GM19463 (cell line): Measurements from ENCODE around the gene MAP6.

Source experiments
- ATAC-seq: cut with Tn5 transposase; IDR thresholded peaks from one replicate; pipeline ENCODE4 v1.9.1; 2021; ENCODE audit warnings: mild to moderate bottlenecking, moderate library complexity; ENCODE audit not compliant: unreplicated experiment

The MAP6 gene

DNA sequence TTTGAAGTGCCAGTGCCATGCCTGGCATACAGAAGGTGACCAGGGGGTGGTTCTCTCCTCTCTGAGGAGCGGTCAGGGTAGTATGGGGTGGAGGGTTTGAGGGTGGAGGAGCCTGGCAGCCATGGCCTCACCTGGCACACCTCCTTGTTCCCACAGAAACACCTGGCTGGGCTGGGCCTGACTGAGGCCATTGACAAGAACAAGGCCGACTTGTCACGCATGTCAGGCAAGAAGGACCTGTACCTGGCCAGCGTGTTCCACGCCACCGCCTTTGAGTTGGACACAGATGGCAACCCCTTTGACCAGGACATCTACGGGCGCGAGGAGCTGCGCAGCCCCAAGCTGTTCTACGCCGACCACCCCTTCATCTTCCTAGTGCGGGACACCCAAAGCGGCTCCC, 97.2 kb downstream of the MAP6 start:
- no peak for ATAC-seq

DNA sequence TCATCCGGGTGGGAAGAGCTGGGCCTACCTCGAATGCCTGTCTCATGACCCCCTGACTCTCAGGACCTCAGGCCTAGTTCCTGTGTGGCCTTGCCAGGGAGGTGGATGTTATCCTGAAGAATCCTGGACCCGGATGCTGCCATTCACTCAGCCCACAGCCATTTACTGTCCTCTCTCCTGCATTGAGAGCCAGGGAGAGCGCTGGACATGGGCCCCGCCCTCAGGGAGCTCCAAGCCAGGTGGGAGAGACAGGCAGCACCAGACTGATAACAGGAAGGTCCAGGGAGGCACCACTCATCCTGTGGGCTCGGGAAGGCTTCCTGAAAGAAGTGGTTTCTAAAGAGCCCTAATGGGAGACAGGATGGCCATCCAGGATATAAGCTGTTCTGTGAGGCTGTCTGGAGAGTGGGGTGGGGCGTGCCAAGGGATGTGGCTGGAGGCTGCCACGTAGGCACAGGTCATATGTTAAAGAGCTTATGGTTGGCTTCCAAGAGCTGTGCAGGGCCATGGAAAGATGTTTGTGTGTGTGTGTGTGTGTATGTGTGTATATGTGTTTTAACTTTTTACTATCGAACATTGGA, 98.2 kb downstream of the MAP6 start:
- ATAC-seq = no peak

GRCh38 chr11:75568616-75569219, 100.1 kb downstream of the MAP6 start:
- no peak for ATAC-seq

GRCh38 chr11:75567971-75568370, 100.9 kb downstream of the MAP6 start:
- ATAC-seq = no peak

DNA sequence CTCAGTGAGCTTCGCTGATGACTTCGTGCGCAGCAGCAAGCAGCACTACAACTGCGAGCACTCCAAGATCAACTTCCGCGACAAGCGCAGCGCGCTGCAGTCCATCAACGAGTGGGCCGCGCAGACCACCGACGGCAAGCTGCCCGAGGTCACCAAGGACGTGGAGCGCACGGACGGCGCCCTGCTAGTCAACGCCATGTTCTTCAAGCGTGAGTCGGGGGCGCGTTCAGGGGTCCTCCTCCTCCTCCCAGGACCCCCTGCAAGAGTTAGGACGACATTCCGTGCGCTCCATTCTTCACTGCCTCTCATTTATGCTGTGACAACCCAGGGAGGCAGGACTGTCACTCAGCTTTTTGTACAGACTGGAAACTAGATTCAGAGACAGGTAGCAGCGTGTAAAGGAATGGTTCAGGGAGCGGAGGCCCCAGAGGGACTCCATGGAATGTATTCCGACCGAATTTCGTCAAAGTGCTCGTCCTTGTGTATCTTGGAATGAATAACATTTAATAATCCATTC, 102.0 kb downstream of the MAP6 start:
- ATAC-seq = no peak

DNA sequence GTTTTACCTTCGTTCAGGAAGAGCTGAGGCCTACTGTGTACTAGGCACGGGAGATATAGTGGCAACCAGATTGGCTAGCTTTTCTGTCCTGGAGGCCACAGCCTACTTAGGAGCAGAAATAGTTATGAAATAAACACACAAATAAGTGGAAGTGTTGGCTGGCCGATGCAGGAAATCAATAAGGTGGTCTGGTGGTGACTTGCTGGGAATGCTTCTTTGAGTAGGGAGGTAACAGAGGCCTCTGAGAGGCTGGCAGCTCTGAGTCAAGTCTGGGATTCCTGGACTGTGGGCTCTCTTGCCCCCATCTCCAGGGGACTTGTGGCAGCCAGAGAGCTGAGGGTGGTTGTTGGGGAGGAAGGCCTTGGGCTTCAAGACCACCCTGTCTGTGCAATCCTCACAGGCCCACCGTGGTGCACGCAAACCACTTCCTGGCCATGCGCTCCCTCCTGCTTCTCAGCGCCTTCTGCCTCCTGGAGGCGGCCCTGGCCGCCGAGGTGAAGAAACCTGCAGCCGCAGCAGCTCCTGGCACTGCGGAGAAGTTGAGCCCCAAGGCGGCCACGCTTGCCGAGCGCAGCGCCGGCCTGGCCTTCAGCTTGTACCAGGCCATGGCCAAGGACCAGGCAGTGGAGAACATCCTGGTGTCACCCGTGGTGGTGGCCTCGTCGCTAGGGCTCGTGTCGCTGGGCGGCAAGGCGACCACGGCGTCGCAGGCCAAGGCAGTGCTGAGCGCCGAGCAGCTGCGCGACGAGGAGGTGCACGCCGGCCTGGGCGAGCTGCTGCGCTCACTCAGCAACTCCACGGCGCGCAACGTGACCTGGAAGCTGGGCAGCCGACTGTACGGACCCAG, 102.7 kb downstream of the MAP6 start:
- no peak for ATAC-seq

DNA sequence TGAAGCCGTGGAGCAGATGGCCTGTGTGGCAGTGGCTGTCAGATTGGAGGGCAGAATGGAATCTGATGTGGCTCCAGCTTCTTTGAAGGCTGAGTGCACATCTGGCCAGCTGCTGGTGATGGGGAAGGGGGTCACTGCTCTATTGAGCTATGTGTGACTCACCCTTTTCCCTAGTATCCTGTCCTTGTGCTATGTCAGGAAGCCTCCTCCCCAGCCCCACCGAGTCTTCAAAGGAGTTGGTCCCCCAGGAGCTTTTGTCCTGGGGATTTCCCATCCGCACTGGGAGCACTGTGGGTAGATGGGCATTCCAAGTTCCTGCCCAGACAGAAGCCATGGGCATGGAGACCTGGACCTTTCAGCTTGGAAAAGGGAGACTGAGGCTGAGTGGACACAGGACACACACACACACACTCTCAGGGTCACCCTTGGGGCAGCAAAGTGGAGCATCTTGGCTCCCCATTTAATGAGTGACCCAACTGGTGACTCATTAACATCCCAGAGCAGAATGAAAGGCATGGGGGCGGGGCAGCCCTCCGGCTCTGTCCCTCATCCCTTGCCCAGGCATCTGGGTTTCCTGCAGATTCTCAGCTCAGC, 103.5 kb downstream of the MAP6 start:
- no peak for ATAC-seq

GRCh38 chr11:75563978-75564552, 104.8 kb downstream of the MAP6 start:
- ATAC-seq = no peak

- no peak for ATAC-seq
Observed at GRCh38 chr11:75563501-75563977, 105.3 kb downstream of the MAP6 start.

DNA sequence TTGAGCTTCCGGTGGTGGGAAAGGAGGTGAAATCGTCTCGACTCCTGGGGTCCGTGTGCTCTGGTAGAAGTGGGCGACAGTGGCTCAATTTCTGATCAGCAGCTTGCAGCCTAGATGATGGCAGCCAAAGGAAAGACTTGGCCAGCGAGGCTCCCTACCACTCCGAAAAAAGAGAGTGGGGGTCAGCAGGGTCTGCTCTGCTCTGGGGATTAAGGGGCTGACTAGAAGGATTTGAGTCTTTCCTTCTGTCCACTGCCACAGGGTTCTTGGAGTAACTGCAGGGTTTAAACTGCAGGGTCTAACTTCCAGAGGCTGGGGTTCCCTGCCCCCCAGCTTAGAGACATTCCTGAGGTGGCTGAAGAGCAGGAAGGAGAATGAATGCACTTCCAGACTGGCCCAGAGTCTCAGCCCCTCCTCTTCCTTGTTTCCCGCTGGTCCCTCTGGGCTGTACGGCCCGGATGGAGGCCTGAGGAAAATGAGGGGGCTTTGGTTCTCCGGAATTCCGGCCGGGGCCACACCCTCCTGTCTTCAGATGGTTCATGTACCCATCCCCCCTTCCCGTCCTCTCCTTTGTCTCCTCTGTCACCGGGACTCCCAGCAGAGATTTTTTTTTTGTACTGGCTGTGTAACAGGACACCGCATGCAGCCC, 105.9 kb downstream of the MAP6 start:
- no peak for ATAC-seq

GRCh38 chr11:75562048-75562835, 106.6 kb downstream of the MAP6 start, which contains the start of gene SERPINH1:
Gene SERPINH1 (plus strand): TSS chr11:75562253. CDS start chr11:75566350, 4,097 bp downstream.
- peak; percentile 80 for ATAC-seq

GRCh38 chr11:75561426-75562047, 107.3 kb downstream of the MAP6 start:
- peak; percentile 3 for ATAC-seq

GRCh38 chr11:75560644-75561043, 108.2 kb downstream of the MAP6 start:
- ATAC-seq = no peak

GRCh38 chr11:75558939-75559843, 109.6 kb downstream of the MAP6 start:
- no peak for ATAC-seq

DNA sequence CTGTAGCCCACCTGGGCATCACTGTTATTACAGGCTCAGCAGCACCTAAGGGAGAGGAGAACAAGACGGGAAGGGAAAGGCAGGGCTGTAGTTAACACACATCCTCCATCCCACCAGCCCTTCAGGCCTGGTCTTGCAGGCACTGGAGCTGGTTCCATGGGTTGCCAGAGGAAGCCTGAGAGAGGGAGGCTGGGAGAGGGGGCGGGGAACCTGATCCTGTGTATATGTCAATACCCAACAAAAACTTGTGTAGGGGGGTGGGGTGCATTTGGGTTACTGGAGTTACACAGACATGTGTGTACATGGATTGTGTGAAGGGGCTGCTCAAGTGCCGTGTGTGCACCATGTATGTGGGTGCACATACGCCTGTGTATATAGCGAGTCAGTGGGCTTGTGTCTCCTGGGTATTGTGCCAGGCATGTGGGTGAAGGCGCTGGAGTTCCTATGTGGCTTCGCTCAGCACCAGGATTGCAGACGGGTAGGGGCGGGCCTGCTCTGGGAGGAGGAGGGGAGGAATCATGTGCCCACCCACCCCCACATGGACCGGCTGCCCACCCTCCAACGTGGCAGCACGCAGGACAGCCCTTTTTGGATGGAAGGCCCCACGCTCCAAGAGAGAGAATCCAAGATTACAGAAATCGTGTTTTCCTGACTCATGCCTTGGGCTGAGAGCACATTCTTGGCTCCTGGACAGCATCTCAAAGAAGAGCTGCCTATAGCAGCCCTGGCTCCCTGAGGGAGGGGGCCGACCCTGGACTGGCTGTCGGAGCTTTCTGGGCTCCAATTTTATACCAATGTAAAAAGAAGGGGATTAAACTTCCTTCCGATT, 111.0 kb downstream of the MAP6 start:
- no peak for ATAC-seq

GRCh38 chr11:75556275-75556674, 112.6 kb downstream of the MAP6 start:
- ATAC-seq = no peak

DNA sequence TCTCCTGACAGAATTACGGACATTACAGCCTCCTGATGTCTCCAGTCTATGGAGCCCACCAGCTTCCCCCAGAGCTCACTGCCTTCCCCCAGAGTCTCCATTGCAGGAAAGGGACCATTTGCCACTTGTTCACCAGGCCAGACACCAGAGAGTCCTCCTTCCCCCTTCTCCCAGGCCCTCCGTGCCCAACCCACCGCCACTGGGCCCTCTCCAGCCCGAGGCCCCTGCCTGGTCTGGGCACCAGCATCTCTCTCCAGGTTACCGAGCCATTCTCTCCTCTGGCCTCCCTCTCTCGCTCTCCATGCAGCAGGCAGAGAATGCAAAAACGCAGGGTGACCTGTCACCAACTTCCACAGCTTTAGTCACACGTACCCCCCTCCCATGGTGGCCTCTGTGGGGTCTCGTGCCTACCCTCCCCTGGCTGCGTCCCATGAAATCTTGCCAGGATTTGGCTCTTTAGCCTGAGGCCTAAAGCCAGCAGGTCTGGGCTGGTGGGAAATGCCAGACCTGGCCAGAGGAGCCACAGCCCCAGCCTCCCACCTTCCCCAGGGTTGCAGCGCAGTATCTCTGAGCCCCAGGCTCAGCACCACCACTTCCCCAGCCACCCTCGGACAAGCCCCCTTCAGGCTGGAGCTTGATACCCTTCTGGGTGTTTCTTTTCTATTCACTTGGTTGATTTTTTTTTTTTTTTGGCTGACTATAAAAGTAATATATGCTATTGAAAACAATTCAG, 113.6 kb downstream of the MAP6 start:
- no peak for ATAC-seq
